GM21390 (cell line): Measurements from ENCODE around the gene ATG4B.
A peak's percentile ranks its signal among the peaks of the same experiment; 100 is the strongest.

ENCODE experiments used
- ATAC-seq: cut with Tn5 transposase; IDR thresholded peaks from one replicate; pipeline ENCODE4 v1.9.1; 2021; ENCODE audit not compliant: unreplicated experiment

The ATG4B gene

GRCh38 chr2:241680827-241681599 lies 43.5 kb downstream of the ATG4B start:
- ATAC-seq, result no peak

GRCh38 chr2:241686324-241686649 lies 48.8 kb downstream of the ATG4B start:
- peak; percentile 16 for ATAC-seq

- peak; percentile 94 for ATAC-seq
Observed at GRCh38 chr2:241686650-241687425, 49.3 kb downstream of the ATG4B start, which contains the start of gene DTYMK. DTYMK (minus strand) TSS chr2:241686815; CDS start chr2:241686783, 32 bp downstream.

GRCh38 chr2:241689306-241689705 lies 51.8 kb downstream of the ATG4B start:
- ATAC-seq, result no peak

- no peak for ATAC-seq
Observed at GRCh38 chr2:241690202-241690717, 52.8 kb downstream of the ATG4B start.

GRCh38 chr2:241692448-241692847 lies 55.0 kb downstream of the ATG4B start:
- no peak for ATAC-seq

- no peak for ATAC-seq
Observed at GRCh38 chr2:241695651-241696050, 58.2 kb downstream of the ATG4B start.

GRCh38 chr2:241701149-241701398 lies 63.6 kb downstream of the ATG4B start:
- ATAC-seq, result no peak

- peak; percentile 54 for ATAC-seq
Observed at GRCh38 chr2:241701399-241702154, 64.1 kb downstream of the ATG4B start, which contains the start of gene ING5. ING5 (plus strand) TSS chr2:241702039; CDS start chr2:241702066, 27 bp downstream.

- ATAC-seq, result peak; percentile 65
Observed at GRCh38 chr2:241702155-241703031, 64.9 kb downstream of the ATG4B start.

GRCh38 chr2:241703032-241703604 lies 65.6 kb downstream of the ATG4B start:
- ATAC-seq, result no peak

- ATAC-seq, result no peak
Observed at GRCh38 chr2:241706537-241706936, 69.0 kb downstream of the ATG4B start.

GRCh38 chr2:241708879-241709278 lies 71.4 kb downstream of the ATG4B start:
- ATAC-seq, result no peak

GRCh38 chr2:241719093-241719492 lies 81.6 kb downstream of the ATG4B start:
- no peak for ATAC-seq

- ATAC-seq, result no peak
Observed at GRCh38 chr2:241720099-241720498, 82.6 kb downstream of the ATG4B start.

GRCh38 chr2:241720560-241720959 lies 83.1 kb downstream of the ATG4B start:
- no peak for ATAC-seq

GRCh38 chr2:241721852-241722251 lies 84.4 kb downstream of the ATG4B start:
- ATAC-seq, result no peak

- ATAC-seq, result no peak
Observed at GRCh38 chr2:241722896-241723454, 85.5 kb downstream of the ATG4B start.
